Measurements from ENCODE around the gene ATAD2B. TPM values are rescaled to one million over a fixed set of nuclear protein-coding genes. Genes with fewer than 3 reads are reported as not detected.
"Not testable (repeated sequence)": the region's sequence is repeated elsewhere in the genome, so short reads cannot be mapped to it uniquely, and the experiment has no call there.

ATAD2B gene
- total and polyA plus RNA-seq, 10 donors: 4.4 to 61.2 (median 36.8) TPM

DNA sequence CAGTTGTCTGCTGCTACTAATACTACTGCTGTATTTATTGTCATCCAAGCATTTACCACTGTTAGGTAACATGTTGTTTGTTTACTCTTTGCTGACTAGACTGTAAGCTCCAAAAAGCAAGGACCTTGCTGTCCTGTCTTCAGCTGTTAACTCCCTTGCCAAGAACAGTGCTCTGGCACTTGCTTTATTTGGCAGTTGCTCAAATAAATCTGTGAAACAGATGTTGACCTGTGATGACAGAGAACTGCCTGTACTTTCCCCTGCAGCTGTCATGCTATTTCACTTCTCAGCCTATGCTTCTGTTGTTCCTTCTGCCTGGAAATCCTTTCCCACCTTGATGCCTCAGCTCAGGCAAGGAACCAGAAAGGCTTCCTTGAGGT lies 181.2 kb downstream of the ATAD2B start:
- Histone ChIP-seq H3K4me3 (no peak overlapping the region), H3K36me3 (peaks cover 0 to 35% (median under 1%) of the 10 kb centered on the region in 6 donors), H3K9me3 (peaks cover 0 to 3% (median 0%) of the 10 kb centered on the region in 8 donors), H3K4me1 (peaks cover 0 to 10% (median 0%) of the 10 kb centered on the region in 6 donors), H3K27me3 (replicated peaks in 1 of 7) (no peaks in the 10 kb centered on the region), H3K27ac (peak overlapping the region in 1 of 8 donors; percentile 4)
- intact Hi-C loops (cut with DNase I; ENCODE audit: low total_unique reads): no loop called here
- TF ChIP-seq POLR2A (IDR thresholded peaks at IDR 0.05) (no peak), POLR2AphosphoS5 (IDR thresholded peaks at IDR 0.05) (peak in 1 of 3 donors; percentile 53)
- no peak for DNase-seq

DNA sequence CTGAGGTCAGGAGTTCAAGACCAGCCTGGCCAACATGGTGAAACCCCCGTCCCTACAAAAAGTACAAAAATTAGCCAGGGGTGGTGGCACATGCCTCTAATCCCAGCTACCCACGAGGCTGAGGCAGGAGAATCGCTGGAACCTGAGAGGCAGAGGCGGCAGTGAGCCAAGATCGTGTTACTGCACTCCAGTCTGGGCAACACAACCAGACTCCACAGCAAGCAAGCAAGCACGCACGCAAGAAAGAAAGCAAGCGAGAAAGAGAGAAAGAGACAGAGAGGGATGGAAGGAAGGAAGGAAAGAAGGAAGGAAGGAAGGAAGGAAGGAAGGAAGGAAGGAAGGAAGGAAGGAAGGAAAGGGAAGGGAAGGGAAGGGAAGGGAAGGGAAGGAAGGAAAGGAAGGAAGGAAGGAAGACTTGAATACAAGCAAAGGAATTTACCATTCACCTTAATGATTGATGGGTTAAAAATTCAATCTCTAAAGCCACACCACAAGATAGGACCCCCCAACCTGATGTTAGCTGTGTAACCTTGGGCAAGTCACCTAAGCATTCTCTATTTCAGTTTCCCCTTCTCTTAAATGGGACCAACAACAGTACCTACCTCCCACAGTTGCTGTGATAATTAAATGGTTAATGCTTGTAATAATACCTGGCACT lies 181.7 kb downstream of the ATAD2B start:
- 93 to 94% (median 93%) methylated on average over 8 of the region's 8 CpGs for WGBS, 5 donors
- Histone ChIP-seq H3K27ac (no peak overlapping the region), H3K36me3 (peaks cover 0 to 29% (median 0%) of the 10 kb centered on the region in 6 donors), H3K9me3 (peaks cover 0 to 3% (median 0%) of the 10 kb centered on the region in 8 donors), H3K4me1 (peaks cover 0 to 10% (median 0%) of the 10 kb centered on the region in 6 donors), H3K4me3 (no peak overlapping the region), H3K27me3 (replicated peaks in 1 of 7) (no peaks in the 10 kb centered on the region)
- no peak for TF ChIP-seq POLR2A (IDR thresholded peaks at IDR 0.05)
- TF ChIP-seq POLR2AphosphoS5 (IDR thresholded peaks at IDR 0.05): no peak
- TF ChIP-seq, protein P1, sequence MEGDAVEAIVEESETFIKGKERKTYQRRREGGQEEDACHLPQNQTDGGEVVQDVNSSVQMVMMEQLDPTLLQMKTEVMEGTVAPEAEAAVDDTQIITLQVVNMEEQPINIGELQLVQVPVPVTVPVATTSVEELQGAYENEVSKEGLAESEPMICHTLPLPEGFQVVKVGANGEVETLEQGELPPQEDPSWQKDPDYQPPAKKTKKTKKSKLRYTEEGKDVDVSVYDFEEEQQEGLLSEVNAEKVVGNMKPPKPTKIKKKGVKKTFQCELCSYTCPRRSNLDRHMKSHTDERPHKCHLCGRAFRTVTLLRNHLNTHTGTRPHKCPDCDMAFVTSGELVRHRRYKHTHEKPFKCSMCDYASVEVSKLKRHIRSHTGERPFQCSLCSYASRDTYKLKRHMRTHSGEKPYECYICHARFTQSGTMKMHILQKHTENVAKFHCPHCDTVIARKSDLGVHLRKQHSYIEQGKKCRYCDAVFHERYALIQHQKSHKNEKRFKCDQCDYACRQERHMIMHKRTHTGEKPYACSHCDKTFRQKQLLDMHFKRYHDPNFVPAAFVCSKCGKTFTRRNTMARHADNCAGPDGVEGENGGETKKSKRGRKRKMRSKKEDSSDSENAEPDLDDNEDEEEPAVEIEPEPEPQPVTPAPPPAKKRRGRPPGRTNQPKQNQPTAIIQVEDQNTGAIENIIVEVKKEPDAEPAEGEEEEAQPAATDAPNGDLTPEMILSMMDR (IDR thresholded peaks at IDR 0.05 in 8 of 11, conservative IDR thresholded peaks at IDR 0.05 in 3 of 11): no peak
- intact Hi-C loops (cut with DNase I; ENCODE audit: low total_unique reads): no loop called here
- no peak for DNase-seq

DNA sequence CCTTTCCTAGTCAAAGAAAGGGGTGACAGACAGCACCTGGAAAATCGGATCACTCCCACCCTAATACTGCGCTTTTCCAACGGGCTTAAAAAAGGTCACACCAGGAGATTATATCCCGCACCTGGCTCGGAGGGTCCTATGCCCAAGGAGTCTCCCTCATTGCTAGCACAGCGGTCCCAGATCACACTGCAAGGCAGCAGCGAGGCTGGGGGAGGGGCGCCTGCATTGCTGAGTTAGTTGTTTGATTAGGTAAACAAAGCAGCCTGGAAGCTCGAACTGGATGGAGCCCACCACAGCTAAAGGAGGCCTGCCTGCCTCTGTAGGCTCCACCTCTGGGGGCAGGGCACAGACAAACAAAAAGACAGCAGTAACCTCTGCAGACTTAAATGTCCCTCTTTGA lies 190.1 kb downstream of the ATAD2B start:
- DNase-seq; H3K4me1 ChIP-seq; H3K4me3 ChIP-seq; intact Hi-C loops (cut with DNase I; ENCODE audit: low total_unique reads); H3K27ac ChIP-seq; H3K27me3 ChIP-seq (replicated peaks in 1 of 7): not testable (repeated sequence)
- Histone ChIP-seq H3K36me3 (peaks cover 0 to 46% (median 7%) of the 10 kb centered on the region in 6 donors), H3K9me3 (peaks cover 0 to 10% (median 0%) of the 10 kb centered on the region in 8 donors)
- 93 to 100% (median 98%) methylated on average over 9 of the region's 9 CpGs for WGBS, 5 donors

DNA sequence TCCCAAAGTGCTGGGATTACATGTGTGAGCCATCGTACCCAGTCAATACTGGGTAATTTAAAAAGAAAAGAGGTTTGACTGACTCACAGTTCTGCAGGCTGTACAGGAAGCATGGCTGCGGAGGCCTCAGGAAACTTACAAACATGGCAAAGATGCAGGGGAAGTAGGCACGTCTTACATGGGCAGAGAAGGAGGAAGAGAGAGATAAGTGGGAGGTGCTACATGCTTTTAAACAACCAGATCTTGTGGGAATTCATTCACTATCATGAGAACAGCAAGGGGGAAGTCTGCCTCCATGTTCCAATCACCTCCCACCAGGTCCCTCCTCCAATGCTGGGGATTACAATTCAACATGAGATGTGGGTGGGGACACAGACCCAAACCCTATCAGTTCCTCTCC lies 192.5 kb downstream of the ATAD2B start:
- intact Hi-C loops (cut with DNase I; ENCODE audit: low total_unique reads): no loop called here
- WGBS, 5 donors: 56 to 73% (median 67%) methylated on average over 3 of the region's 3 CpGs
- TF ChIP-seq POLR2AphosphoS5 (IDR thresholded peaks at IDR 0.05): no peak
- no peak for TF ChIP-seq POLR2A (IDR thresholded peaks at IDR 0.05)
- TF ChIP-seq, protein P1 (IDR thresholded peaks at IDR 0.05 in 8 of 11, conservative IDR thresholded peaks at IDR 0.05 in 3 of 11): no peak
- Histone ChIP-seq H3K4me3 (no peak overlapping the region), H3K9me3 (peaks cover 0 to 10% (median 0%) of the 10 kb centered on the region in 8 donors), H3K27ac (no peak overlapping the region), H3K27me3 (replicated peaks in 1 of 7) (no peaks in the 10 kb centered on the region), H3K4me1 (no peaks in the 10 kb centered on the region), H3K36me3 (peaks cover 0 to 53% (median 7%) of the 10 kb centered on the region in 6 donors)
- no peak for DNase-seq

DNA sequence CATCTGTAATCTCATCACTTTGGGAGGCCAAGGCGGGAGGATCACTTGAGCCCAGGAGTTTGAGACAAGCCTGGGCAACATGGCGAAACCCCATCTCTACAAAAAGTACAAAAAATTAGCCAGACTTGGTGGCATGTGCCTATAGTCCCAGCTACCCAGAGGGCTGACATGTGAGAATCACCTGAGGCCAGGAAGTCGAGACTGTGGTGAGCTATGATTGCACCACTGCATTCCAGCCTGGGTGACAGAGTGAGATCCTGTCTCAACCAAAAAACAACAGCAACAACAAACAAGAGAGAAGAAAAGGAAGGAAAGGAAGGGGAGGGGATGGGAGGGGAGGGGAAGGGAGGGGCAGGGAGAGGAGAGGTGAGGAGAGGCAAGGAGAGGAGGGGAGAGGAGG lies 203.9 kb downstream of the ATAD2B start:
- H3K4me1 ChIP-seq; H3K4me3 ChIP-seq; H3K27ac ChIP-seq; H3K27me3 ChIP-seq (replicated peaks in 1 of 7); intact Hi-C loops (cut with DNase I; ENCODE audit: low total_unique reads); DNase-seq: not testable (repeated sequence)
- 91 to 99% (median 93%) methylated on average over 3 of the region's 3 CpGs for WGBS, 5 donors
- Histone ChIP-seq H3K36me3 (peaks cover 3 to 87% (median 18%) of the 10 kb centered on the region in 6 donors), H3K9me3 (peaks cover 4 to 51% (median 45%) of the 10 kb centered on the region in 8 donors)
